ENCODE data around the gene AKT2.

- TF ChIP-seq CTCF (IDR thresholded peaks at IDR 0.05 in 4 of 5, conservative IDR thresholded peaks at IDR 0.05 in 1 of 5) (no peak), POLR2A (IDR thresholded peaks at IDR 0.05) (no peak)
Observed at GRCh38 chr19:40279120-40279551, 6.0 kb downstream of the AKT2 start.

Measured in gastrocnemius medialis (tissue), 4 donors.